ENCODE data around the gene TRIAP1.

Gene TRIAP1

GRCh38 chr12:120445911-120446843, at the start of gene TRIAP1, which contains the start of gene GATC:
TRIAP1 (minus strand) TSS chr12:120446384; CDS start chr12:120446372, 12 bp downstream.
GATC (plus strand) TSS chr12:120446444; CDS start chr12:120446481, 37 bp downstream.
- Histone ChIP-seq H3K9ac (ENCODE audit: low read length) (peak within 1 kb of the TSS; percentile 99), H3K27ac (ENCODE audit: low read depth, low read length, poor library complexity, severe bottlenecking) (peak within 1 kb of the TSS; percentile 71), H3K9me3 (ENCODE audit: low read length) (no peaks in the 10 kb centered on the region), H3F3A (ENCODE audit: insufficient read depth, low read length) (no peaks in the 10 kb centered on the region; the same call in 1 of the 2 replicates), H3K27me3 (ENCODE audit: insufficient read depth, low read length) (no peaks in the 10 kb centered on the region), H3K4me1 (ENCODE audit: insufficient read depth, low read length, severe bottlenecking) (peaks cover 31% of the 10 kb centered on the region), H3K79me2 (ENCODE audit: insufficient read depth, low read length) (peaks cover 29% of the 10 kb centered on the region), H4K20me1 (ENCODE audit: insufficient read depth, low read length) (no peaks in the 10 kb centered on the region), H3K9me2 (ENCODE audit: low read depth, low read length) (no peaks in the 10 kb centered on the region), H3K4me2 (ENCODE audit: low read length) (peak within 1 kb of the TSS; percentile 67), H3K4me3 (ENCODE audit: low read depth, low read length, poor library complexity, severe bottlenecking) (peak within 1 kb of the TSS; percentile 99), H2AFZ (ENCODE audit: low read length) (no peak within 1 kb of the TSS), H3K36me3 (ENCODE audit: insufficient read depth, low read length) (peaks cover 46% of the 10 kb centered on the region)
- TF ChIP-seq CTCF (IDR thresholded peaks at IDR 0.05; ENCODE audit: low read length), result no peak

- Histone ChIP-seq H2AFZ (ENCODE audit: low read length) (no peak overlapping the region), H3K27ac (ENCODE audit: low read depth, low read length, poor library complexity, severe bottlenecking) (peak overlapping the region; percentile 37), H3K9me2 (ENCODE audit: low read depth, low read length) (no peaks in the 10 kb centered on the region), H3K79me2 (ENCODE audit: insufficient read depth, low read length) (peaks cover 19% of the 10 kb centered on the region), H3F3A (ENCODE audit: insufficient read depth, low read length) (peaks cover 4% of the 10 kb centered on the region), H3K9me3 (ENCODE audit: low read length) (no peaks in the 10 kb centered on the region), H4K20me1 (ENCODE audit: insufficient read depth, low read length) (no peaks in the 10 kb centered on the region), H3K4me3 (ENCODE audit: low read depth, low read length, poor library complexity, severe bottlenecking) (peak overlapping the region; percentile 98), H3K4me2 (ENCODE audit: low read length) (peak overlapping the region; percentile 100), H3K36me3 (ENCODE audit: insufficient read depth, low read length) (peaks cover 24% of the 10 kb centered on the region), H3K27me3 (ENCODE audit: insufficient read depth, low read length) (no peaks in the 10 kb centered on the region), H3K9ac (ENCODE audit: low read length) (peak overlapping the region; percentile 86), H3K4me1 (ENCODE audit: insufficient read depth, low read length, severe bottlenecking) (peaks cover 23% of the 10 kb centered on the region)
- TF ChIP-seq CTCF (IDR thresholded peaks at IDR 0.05; ENCODE audit: low read length), result no peak
- no peak for TF ChIP-seq EZH2 (IDR thresholded peaks at IDR 0.05; ENCODE audit: borderline replicate concordance, low read length)
These were observed 49.1 kb upstream of the TRIAP1 start for GRCh38 chr12:120495186-120495730.

GRCh38 chr12:120490833-120491512, 44.8 kb upstream of the TRIAP1 start:
- no peaks in the 10 kb centered on the region; the same call in 1 of the 2 replicates for H3F3A ChIP-seq (ENCODE audit: insufficient read depth, low read length)
- no peak overlapping the region for H3K4me2 ChIP-seq (ENCODE audit: low read length)
- H3K27me3 ChIP-seq (ENCODE audit: insufficient read depth, low read length), result no peaks in the 10 kb centered on the region
- H3K4me3 ChIP-seq (ENCODE audit: low read depth, low read length, poor library complexity, severe bottlenecking), result no peak overlapping the region
- H3K79me2 ChIP-seq (ENCODE audit: insufficient read depth, low read length), result no peaks in the 10 kb centered on the region
- H3K9me2 ChIP-seq (ENCODE audit: low read depth, low read length), result no peaks in the 10 kb centered on the region
- peaks cover 18% of the 10 kb centered on the region for H3K4me1 ChIP-seq (ENCODE audit: insufficient read depth, low read length, severe bottlenecking)
- TF ChIP-seq EZH2 (IDR thresholded peaks at IDR 0.05; ENCODE audit: borderline replicate concordance, low read length) (no peak), CTCF (IDR thresholded peaks at IDR 0.05; ENCODE audit: low read length) (no peak)
- H2AFZ ChIP-seq (ENCODE audit: low read length), result no peak overlapping the region
- no peak overlapping the region for H3K27ac ChIP-seq (ENCODE audit: low read depth, low read length, poor library complexity, severe bottlenecking)
- H4K20me1 ChIP-seq (ENCODE audit: insufficient read depth, low read length), result no peaks in the 10 kb centered on the region
- no peaks in the 10 kb centered on the region for H3K36me3 ChIP-seq (ENCODE audit: insufficient read depth, low read length)
- H3K9ac ChIP-seq (ENCODE audit: low read length), result no peak overlapping the region
- H3K9me3 ChIP-seq (ENCODE audit: low read length), result no peaks in the 10 kb centered on the region

Measured in OCI-LY1 (cell line).